Measurements from ENCODE around the gene GIMAP2. TPM values are rescaled to one million over a fixed set of nuclear protein-coding genes. Genes with fewer than 3 reads are reported as not detected.

GIMAP2 gene
- polyA plus RNA-seq, 1 donor (not counting 4 experiments of a cell fraction or from before 2014, with no cell fraction given): 3.2 TPM

DNA sequence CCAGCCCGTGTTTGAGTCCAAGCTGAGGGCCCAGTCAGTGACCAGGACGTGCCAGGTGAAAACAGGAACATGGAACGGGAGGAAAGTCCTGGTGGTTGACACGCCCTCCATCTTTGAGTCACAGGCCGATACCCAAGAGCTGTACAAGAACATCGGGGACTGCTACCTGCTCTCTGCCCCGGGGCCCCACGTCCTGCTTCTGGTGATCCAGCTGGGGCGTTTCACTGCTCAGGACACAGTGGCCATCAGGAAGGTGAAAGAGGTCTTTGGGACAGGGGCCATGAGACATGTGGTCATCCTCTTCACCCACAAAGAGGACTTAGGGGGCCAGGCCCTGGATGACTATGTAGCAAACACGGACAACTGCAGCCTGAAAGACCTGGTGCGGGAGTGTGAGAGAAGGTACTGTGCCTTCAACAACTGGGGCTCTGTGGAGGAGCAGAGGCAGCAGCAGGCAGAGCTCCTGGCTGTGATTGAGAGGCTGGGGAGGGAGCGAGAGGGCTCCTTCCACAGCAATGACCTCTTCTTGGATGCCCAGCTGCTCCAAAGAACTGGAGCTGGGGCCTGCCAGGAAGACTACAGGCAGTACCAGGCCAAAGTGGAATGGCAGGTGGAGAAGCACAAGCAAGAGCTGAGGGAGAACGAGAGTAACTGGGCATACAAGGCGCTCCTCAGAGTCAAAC is 56.9 kb downstream of the GIMAP2 start:
- H3K36me3 ChIP-seq (ENCODE audit: control insufficient read depth in 2 of 2, extremely low read depth in 1 of 2, insufficient read depth in 2 of 2, low read length in 2 of 2): no peaks in the 10 kb centered on the region
- H3K4me1 ChIP-seq (ENCODE audit: control insufficient read depth, extremely low read depth, insufficient read depth, low read length): peaks cover 3% of the 10 kb centered on the region
- H3K27ac ChIP-seq (ENCODE audit: control insufficient read depth, insufficient read depth, low read length): no peak overlapping the region
- DNase-seq (ENCODE audit: low read depth, low spot score) (no peak), FAIRE-seq (no peak)
- H3K79me2 ChIP-seq (ENCODE audit: control insufficient read depth, insufficient read depth, low read length): no peaks in the 10 kb centered on the region
- H3K4me2 ChIP-seq (ENCODE audit: control insufficient read depth, extremely low read depth, insufficient read depth, low read depth, low read length): no peak overlapping the region
- H3K9ac ChIP-seq (ENCODE audit: control insufficient read depth, extremely low read depth, insufficient read depth, low read length): no peak overlapping the region
- no peak for TF ChIP-seq EZH2 (IDR thresholded peaks at IDR 0.05; ENCODE audit: low read length)
- TF ChIP-seq, protein P1, sequence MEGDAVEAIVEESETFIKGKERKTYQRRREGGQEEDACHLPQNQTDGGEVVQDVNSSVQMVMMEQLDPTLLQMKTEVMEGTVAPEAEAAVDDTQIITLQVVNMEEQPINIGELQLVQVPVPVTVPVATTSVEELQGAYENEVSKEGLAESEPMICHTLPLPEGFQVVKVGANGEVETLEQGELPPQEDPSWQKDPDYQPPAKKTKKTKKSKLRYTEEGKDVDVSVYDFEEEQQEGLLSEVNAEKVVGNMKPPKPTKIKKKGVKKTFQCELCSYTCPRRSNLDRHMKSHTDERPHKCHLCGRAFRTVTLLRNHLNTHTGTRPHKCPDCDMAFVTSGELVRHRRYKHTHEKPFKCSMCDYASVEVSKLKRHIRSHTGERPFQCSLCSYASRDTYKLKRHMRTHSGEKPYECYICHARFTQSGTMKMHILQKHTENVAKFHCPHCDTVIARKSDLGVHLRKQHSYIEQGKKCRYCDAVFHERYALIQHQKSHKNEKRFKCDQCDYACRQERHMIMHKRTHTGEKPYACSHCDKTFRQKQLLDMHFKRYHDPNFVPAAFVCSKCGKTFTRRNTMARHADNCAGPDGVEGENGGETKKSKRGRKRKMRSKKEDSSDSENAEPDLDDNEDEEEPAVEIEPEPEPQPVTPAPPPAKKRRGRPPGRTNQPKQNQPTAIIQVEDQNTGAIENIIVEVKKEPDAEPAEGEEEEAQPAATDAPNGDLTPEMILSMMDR (optimal IDR thresholded peaks at IDR 0.05 in 1 of 3, IDR thresholded peaks at IDR 0.05 in 1 of 3, conservative IDR thresholded peaks at IDR 0.05 in 1 of 3; ENCODE audit: extremely low read depth in 1 of 3, insufficient read depth in 2 of 3, low read length in 3 of 3): no peak
- H2AFZ ChIP-seq (ENCODE audit: control insufficient read depth, low read length): no peak overlapping the region
- dilution Hi-C loops (cut with MboI; ENCODE audit: extremely low pct_ligation_motif_present, low sequenced_read_pairs): no loop called here
- H3K27me3 ChIP-seq (ENCODE audit: control insufficient read depth, extremely low read depth, insufficient read depth, low read length): no peaks in the 10 kb centered on the region
- no peak overlapping the region for H3K4me3 ChIP-seq (ENCODE audit: control insufficient read depth in 2 of 3, extremely low read depth in 1 of 3, insufficient read depth in 2 of 3, low read depth in 1 of 3, low read length in 3 of 3)
- no peaks in the 10 kb centered on the region for H4K20me1 ChIP-seq (ENCODE audit: control insufficient read depth, extremely low read depth, insufficient read depth, low read length)
- no peaks in the 10 kb centered on the region for H3K9me3 ChIP-seq (ENCODE audit: control insufficient read depth, low read depth, low read length)
- H3K9me1 ChIP-seq (ENCODE audit: control insufficient read depth, extremely low read depth, insufficient read depth, low read length): no peaks in the 10 kb centered on the region

Other genes with a start within 250 kb of the GIMAP2 start
- 0.06 to 0.26 TPM (median 0.14 TPM) in 3 replicates for gene GIMAP8, start 235.1 kb upstream of the GIMAP2 start, polyA plus RNA-seq
- gene GIMAP7, start 170.8 kb upstream of the GIMAP2 start, polyA plus RNA-seq: not detected in 3 replicates
- 0.07 TPM in 1 of 3 replicates, not detected in the others for gene GIMAP4, start 118.3 kb upstream of the GIMAP2 start, polyA plus RNA-seq
- 0.09 to 0.16 TPM (median 0.12 TPM) in 3 replicates for gene GIMAP6, start 53.3 kb upstream of the GIMAP2 start, polyA plus RNA-seq
- gene GIMAP1, start 30.9 kb downstream of the GIMAP2 start, polyA plus RNA-seq: not detected in 3 replicates
- not detected in 3 replicates for gene GIMAP5, start 51.7 kb downstream of the GIMAP2 start, polyA plus RNA-seq
- not detected in 3 replicates for gene TMEM176B, start 114.7 kb downstream of the GIMAP2 start, polyA plus RNA-seq
- not detected in 3 replicates for gene TMEM176A, start 115.1 kb downstream of the GIMAP2 start, polyA plus RNA-seq
- gene AOC1, start 166.8 kb downstream of the GIMAP2 start, polyA plus RNA-seq: not detected in 3 replicates

Measured in keratinocyte (primary cell).